ENCODE measurements around the gene SDSL. TPM values are rescaled to one million over a fixed set of nuclear protein-coding genes. Genes with fewer than 3 reads are reported as not detected.

SDSL gene
- total and polyA plus RNA-seq, 2 of the 13 experiments (the other 11 are each of a cell fraction or from before 2014, with no cell fraction given) = 1.2 to 1.7 TPM

GRCh38 chr12:113473400-113473799 is 51.2 kb downstream of the SDSL start:
- ChIA-PET POLR2A (no interaction called here), CTCF (ENCODE audit: low intra/inter-chr PET ratio, low total read pairs) (no interaction called here)
- H3K4me1 ChIP-seq (ENCODE audit: insufficient read depth, low read length) = no peaks in the 10 kb centered on the region
- H3K9ac ChIP-seq (ENCODE audit: insufficient read depth, low read depth, low read length) = no peak overlapping the region
- intact Hi-C loops (cut with micrococcal nuclease; ENCODE audit: unreplicated experiment) = no loop called here
- H3K27me3 ChIP-seq (ENCODE audit: control insufficient read depth in 1 of 2, insufficient read depth in 2 of 2, low read length in 2 of 2) = peaks cover 13 to 85% of the 10 kb centered on the region in 2 experiments
- no peaks in the 10 kb centered on the region for H3K36me3 ChIP-seq (replicated peaks in 1 of 2; ENCODE audit: control insufficient read depth in 1 of 2, insufficient read depth in 2 of 2, low read length in 2 of 2)
- H3K4me2 ChIP-seq (ENCODE audit: low read depth, low read length) = no peak overlapping the region
- H3K27ac ChIP-seq (ENCODE audit: extremely low read length, insufficient read depth, low read length) = no peak overlapping the region
- no peaks in the 10 kb centered on the region for H3K79me2 ChIP-seq (ENCODE audit: insufficient read depth, low read length)
- WGBS (ENCODE audit: low lambda C conversion rate) = 3% methylated on average over 6 of the region's 6 CpGs
- in situ Hi-C loops (cut with HindIII; ENCODE audit: extremely low pct_ligation_motif_present, low pct_unique_long_range_greater_than_20kb) = no loop called here
- no peaks in the 10 kb centered on the region for H4K20me1 ChIP-seq (ENCODE audit: insufficient read depth, low read length)
- ATAC-seq (no peak), DNase-seq (ENCODE audit: low spot score) (no peak), FAIRE-seq (no peak)
- no peak overlapping the region for H2AFZ ChIP-seq (ENCODE audit: low read length)
- no TSS peak for BruUV-seq (replicated peaks)
- no peak for TF ChIP-seq GATAD2A (CRISPR knock-in tag; IDR thresholded peaks at IDR 0.05)
- TF ChIP-seq MATR3 (CRISPR knock-in tag; IDR thresholded peaks at IDR 0.05) = no peak
- TF ChIP-seq ZNF598 (CRISPR knock-in tag; IDR thresholded peaks at IDR 0.05; ENCODE audit: borderline replicate concordance) = no peak
- no peak for TF ChIP-seq ZNF577 (CRISPR knock-in tag; IDR thresholded peaks at IDR 0.05; ENCODE audit: borderline replicate concordance, low read depth)
- no peak for TF ChIP-seq ZNF326 (CRISPR knock-in tag; IDR thresholded peaks at IDR 0.05; ENCODE audit: borderline replicate concordance)
- TF ChIP-seq, protein P1, sequence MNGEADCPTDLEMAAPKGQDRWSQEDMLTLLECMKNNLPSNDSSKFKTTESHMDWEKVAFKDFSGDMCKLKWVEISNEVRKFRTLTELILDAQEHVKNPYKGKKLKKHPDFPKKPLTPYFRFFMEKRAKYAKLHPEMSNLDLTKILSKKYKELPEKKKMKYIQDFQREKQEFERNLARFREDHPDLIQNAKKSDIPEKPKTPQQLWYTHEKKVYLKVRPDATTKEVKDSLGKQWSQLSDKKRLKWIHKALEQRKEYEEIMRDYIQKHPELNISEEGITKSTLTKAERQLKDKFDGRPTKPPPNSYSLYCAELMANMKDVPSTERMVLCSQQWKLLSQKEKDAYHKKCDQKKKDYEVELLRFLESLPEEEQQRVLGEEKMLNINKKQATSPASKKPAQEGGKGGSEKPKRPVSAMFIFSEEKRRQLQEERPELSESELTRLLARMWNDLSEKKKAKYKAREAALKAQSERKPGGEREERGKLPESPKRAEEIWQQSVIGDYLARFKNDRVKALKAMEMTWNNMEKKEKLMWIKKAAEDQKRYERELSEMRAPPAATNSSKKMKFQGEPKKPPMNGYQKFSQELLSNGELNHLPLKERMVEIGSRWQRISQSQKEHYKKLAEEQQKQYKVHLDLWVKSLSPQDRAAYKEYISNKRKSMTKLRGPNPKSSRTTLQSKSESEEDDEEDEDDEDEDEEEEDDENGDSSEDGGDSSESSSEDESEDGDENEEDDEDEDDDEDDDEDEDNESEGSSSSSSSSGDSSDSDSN (CRISPR knock-in tag; IDR thresholded peaks at IDR 0.05) = no peak
- TF ChIP-seq YY1 (IDR thresholded peaks at IDR 0.05; ENCODE audit: insufficient read depth, insufficient replicate concordance, low read depth, low read length) = no peak
- no peak for TF ChIP-seq CBX5 (CRISPR knock-in tag; IDR thresholded peaks at IDR 0.05; ENCODE audit: borderline replicate concordance)
- TF ChIP-seq ZFP62 (CRISPR knock-in tag; IDR thresholded peaks at IDR 0.05) = no peak
- TF ChIP-seq, protein P2, sequence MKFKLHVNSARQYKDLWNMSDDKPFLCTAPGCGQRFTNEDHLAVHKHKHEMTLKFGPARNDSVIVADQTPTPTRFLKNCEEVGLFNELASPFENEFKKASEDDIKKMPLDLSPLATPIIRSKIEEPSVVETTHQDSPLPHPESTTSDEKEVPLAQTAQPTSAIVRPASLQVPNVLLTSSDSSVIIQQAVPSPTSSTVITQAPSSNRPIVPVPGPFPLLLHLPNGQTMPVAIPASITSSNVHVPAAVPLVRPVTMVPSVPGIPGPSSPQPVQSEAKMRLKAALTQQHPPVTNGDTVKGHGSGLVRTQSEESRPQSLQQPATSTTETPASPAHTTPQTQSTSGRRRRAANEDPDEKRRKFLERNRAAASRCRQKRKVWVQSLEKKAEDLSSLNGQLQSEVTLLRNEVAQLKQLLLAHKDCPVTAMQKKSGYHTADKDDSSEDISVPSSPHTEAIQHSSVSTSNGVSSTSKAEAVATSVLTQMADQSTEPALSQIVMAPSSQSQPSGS (CRISPR knock-in tag; IDR thresholded peaks at IDR 0.05) = no peak
- TF ChIP-seq DMTF1 (CRISPR knock-in tag; IDR thresholded peaks at IDR 0.05) = no peak
- no peak for TF ChIP-seq SIX4 (CRISPR knock-in tag; IDR thresholded peaks at IDR 0.05)
- TF ChIP-seq CHD2 (IDR thresholded peaks at IDR 0.05; ENCODE audit: low read depth, low read length) = no peak
- no peak overlapping the region for H3K4me3 ChIP-seq (replicated peaks in 1 of 3; ENCODE audit: insufficient read depth in 1 of 3, low read depth in 2 of 3, low read length in 3 of 3)
- no peaks in the 10 kb centered on the region for H3K9me3 ChIP-seq (ENCODE audit: low read length)
